ENCODE results near the gene EGFL6.
A peak's percentile ranks its signal among the peaks of the same experiment; 100 is the strongest.
"Not testable (repeated sequence)": the region's sequence is repeated elsewhere in the genome, so short reads cannot be mapped to it uniquely, and the experiment has no call there.

Gene EGFL6

DNA sequence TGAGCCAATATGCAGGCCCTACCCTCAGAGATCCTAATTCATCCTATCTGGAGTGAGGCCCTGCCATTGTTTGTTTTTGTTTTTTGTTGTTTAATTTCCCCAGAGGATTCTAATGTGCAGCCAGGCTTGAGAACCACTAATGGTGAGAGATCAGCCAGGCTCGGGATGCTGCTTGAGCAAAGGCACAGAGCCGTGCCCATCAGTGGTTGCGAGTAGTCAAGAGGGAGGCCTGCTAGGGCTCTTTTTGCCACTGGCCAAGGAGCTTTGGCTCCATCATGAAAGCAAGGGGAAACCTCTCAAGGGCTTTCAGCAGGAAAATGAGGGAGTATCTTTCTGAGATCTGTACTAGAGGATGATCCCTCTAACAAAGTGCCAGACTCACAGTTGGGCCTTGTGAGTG, 86.3 kb downstream of the EGFL6 start:
- no peak for DNase-seq

GRCh38 chrX:13658602-13659001, 89.2 kb downstream of the EGFL6 start:
- peak; percentile 77 for DNase-seq

GRCh38 chrX:13659063-13659462, 89.7 kb downstream of the EGFL6 start:
- no peak for DNase-seq

- DNase-seq = no peak
Measured at GRCh38 chrX:13661735-13662288, 92.4 kb downstream of the EGFL6 start.

- DNase-seq = no peak
Measured at GRCh38 chrX:13662355-13662791, 93.0 kb downstream of the EGFL6 start.

DNA sequence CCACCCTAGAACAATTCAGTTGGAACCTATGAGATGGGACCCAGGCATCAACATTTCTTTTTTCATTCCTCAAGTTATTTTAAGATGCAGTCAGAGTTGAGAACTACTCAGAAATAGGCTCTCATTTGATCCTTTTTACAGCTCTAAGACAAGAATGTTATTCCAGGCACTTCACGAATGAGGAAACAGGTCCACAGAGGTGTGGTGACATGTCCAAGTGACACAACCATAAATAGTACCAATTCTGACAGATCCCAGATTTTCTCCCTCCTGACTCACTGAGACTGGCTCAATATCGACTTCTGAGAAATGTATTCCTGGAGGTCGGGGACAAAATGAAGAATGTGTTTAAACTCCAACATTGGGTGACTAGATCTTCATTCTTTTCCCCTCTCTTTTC, 94.6 kb downstream of the EGFL6 start:
- DNase-seq = no peak

GRCh38 chrX:13666836-13667235, 97.4 kb downstream of the EGFL6 start:
- peak; percentile 49 for DNase-seq

GRCh38 chrX:13667919-13668318, 98.5 kb downstream of the EGFL6 start:
- no peak for DNase-seq

DNA sequence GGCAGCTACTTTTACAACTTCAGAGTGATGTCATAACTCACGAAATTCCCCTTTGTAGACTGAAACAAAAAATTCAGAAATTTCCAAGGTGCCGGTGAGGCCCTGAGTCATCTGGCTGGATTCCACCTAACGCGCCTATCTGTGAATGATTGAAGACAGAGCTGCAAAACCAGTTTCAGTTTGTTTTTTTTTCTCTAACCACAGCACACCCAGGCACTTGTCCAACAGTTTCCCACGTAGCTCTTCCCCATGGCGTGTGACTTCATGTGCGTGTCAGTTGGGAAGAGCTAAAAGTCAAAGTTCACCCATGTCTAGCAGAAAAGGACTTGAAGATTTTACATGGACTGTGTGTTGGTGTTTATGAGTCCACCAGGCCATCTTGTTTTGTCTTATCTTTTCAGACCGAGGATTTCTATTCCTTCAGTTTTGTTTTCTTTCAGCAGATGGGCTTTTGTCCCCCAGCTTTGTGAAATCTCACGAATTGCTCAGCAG, 99.9 kb downstream of the EGFL6 start:
- no peak for DNase-seq

GRCh38 chrX:13669755-13670154, 100.4 kb downstream of the EGFL6 start:
- DNase-seq = not testable (repeated sequence)

- no peak for DNase-seq
Measured at GRCh38 chrX:13670197-13670596, 100.8 kb downstream of the EGFL6 start.

- no peak for DNase-seq
Measured at GRCh38 chrX:13673016-13673415, 103.6 kb downstream of the EGFL6 start.

GRCh38 chrX:13676885-13677284, 107.5 kb downstream of the EGFL6 start:
- no peak for DNase-seq

DNA sequence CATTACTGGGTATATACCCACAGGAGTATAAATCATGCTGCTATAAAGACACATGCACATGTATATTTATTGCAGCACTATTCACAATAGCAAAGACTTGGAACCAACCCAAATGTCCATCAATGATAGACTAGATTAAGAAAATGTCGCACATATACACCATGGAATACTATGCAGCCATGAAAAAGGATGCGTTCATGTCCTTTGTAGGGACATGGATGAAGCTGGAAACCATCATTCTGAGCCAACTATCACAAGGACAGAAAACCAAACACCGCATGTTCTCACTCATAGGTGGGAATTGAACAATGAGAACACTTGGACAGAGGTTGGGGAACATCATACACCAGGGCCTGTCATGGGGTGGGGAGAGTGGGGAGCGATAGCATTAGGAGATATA, 110.3 kb downstream of the EGFL6 start:
- not testable (repeated sequence) for DNase-seq

DNA sequence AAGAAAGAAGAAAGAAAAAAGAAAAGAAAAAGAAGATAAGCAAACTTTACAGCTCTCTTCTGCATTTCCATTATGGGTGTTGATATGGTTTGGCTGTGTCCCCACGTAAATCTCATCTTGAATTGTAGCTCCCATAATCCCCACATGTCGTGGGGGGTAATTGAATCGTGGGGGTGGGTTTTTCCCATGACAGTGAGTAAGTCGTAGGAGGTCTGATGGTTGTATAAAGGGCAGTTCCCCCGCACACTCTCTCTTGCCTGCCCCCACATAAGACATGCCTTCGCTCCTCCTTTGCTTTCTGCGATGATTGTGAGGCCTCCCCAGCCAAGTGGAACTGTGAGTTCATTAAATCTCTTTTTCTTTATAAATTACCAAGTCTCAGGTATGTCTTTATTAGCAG, 112.2 kb downstream of the EGFL6 start:
- no peak for DNase-seq
